ENCODE measurements around the gene AGA.

AGA gene

DNA sequence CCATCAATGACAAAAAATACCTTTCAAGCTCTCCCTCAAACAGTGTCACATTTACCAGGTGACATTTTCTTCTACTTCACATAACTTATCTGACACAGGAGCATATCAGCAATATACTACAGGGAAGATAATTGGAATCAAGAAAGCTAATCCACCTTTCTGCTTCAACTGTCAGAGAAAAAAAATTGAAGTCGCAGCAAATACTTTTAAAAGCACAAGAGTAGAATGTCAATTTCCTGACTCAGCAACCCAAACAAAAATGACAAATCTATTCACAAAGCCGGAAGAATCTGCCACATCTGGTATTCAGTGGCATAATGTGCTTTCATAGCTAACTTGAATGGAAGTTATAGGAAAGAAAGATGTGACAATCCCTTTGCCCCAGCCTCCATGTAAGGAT, 36.7 kb downstream of the AGA start:
- no peaks in the 10 kb centered on the region for H3K9me3 ChIP-seq (ENCODE audit: control insufficient read depth, insufficient read depth, low read depth, low read length)
- H3K36me3 ChIP-seq (ENCODE audit: control insufficient read depth in 2 of 2, insufficient read depth in 1 of 2, low read length in 2 of 2): no peaks in the 10 kb centered on the region
- H3K27ac ChIP-seq (ENCODE audit: extremely low read depth, low read depth, low read length): no peak overlapping the region
- H3K4me3 ChIP-seq (ENCODE audit: low read depth, low read length): no peak overlapping the region
- TF ChIP-seq ZNF555 (tag by site-specific recombination; conservative IDR thresholded peaks at IDR 0.05) (no peak), ZNF830 (tag by site-specific recombination; IDR thresholded peaks at IDR 0.05; ENCODE audit: low read depth) (no peak), ZNF571 (tag by site-specific recombination; IDR thresholded peaks at IDR 0.05) (no peak), ZNF24 (tag by site-specific recombination; IDR thresholded peaks at IDR 0.05) (no peak), ZNF146 (tag by site-specific recombination; IDR thresholded peaks at IDR 0.05) (no peak), ZNF433 (tag by site-specific recombination; IDR thresholded peaks at IDR 0.05; ENCODE audit: low read depth) (no peak), OSR2 (tag by site-specific recombination; IDR thresholded peaks at IDR 0.05) (no peak), ZNF221 (tag by site-specific recombination; IDR thresholded peaks at IDR 0.05; ENCODE audit: borderline replicate concordance) (no peak), ZNF596 (tag by site-specific recombination; IDR thresholded peaks at IDR 0.05) (no peak), ZNF677 (tag by site-specific recombination; IDR thresholded peaks at IDR 0.05) (no peak), ZNF184 (tag by site-specific recombination; IDR thresholded peaks at IDR 0.05) (no peak)
- ChIA-PET CTCF (no interaction called here), POLR2A (no interaction called here)
- no peaks in the 10 kb centered on the region for H3K4me1 ChIP-seq (ENCODE audit: control insufficient read depth, insufficient read depth, low read length)

- Histone ChIP-seq H3K36me3 (ENCODE audit: control insufficient read depth in 2 of 2, insufficient read depth in 1 of 2, low read length in 2 of 2) (no peaks in the 10 kb centered on the region), H3K9me3 (ENCODE audit: control insufficient read depth, insufficient read depth, low read depth, low read length) (no peaks in the 10 kb centered on the region), H3K27ac (ENCODE audit: extremely low read depth, low read depth, low read length) (no peak overlapping the region), H3K4me1 (ENCODE audit: control insufficient read depth, insufficient read depth, low read length) (no peaks in the 10 kb centered on the region), H3K4me3 (ENCODE audit: low read depth, low read length) (no peak overlapping the region)
- TF ChIP-seq TRIM28 (IDR thresholded peaks at IDR 0.05; ENCODE audit: borderline replicate concordance, low read length): no peak
- TF ChIP-seq, protein P1, sequence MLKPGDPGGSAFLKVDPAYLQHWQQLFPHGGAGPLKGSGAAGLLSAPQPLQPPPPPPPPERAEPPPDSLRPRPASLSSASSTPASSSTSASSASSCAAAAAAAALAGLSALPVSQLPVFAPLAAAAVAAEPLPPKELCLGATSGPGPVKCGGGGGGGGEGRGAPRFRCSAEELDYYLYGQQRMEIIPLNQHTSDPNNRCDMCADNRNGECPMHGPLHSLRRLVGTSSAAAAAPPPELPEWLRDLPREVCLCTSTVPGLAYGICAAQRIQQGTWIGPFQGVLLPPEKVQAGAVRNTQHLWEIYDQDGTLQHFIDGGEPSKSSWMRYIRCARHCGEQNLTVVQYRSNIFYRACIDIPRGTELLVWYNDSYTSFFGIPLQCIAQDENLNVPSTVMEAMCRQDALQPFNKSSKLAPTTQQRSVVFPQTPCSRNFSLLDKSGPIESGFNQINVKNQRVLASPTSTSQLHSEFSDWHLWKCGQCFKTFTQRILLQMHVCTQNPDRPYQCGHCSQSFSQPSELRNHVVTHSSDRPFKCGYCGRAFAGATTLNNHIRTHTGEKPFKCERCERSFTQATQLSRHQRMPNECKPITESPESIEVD (tag by site-specific recombination; IDR thresholded peaks at IDR 0.05): no peak
- TF ChIP-seq ZNF423 (tag by site-specific recombination; IDR thresholded peaks at IDR 0.05): no peak
- TF ChIP-seq GLIS2 (tag by site-specific recombination; IDR thresholded peaks at IDR 0.05): no peak
- TF ChIP-seq ZNF768 (tag by site-specific recombination; IDR thresholded peaks at IDR 0.05): no peak
- no peak for TF ChIP-seq ZNF792 (tag by site-specific recombination; IDR thresholded peaks at IDR 0.05)
- TF ChIP-seq ZNF292 (tag by site-specific recombination; IDR thresholded peaks at IDR 0.05; ENCODE audit: borderline replicate concordance, low read depth): no peak
- TF ChIP-seq, protein P2, sequence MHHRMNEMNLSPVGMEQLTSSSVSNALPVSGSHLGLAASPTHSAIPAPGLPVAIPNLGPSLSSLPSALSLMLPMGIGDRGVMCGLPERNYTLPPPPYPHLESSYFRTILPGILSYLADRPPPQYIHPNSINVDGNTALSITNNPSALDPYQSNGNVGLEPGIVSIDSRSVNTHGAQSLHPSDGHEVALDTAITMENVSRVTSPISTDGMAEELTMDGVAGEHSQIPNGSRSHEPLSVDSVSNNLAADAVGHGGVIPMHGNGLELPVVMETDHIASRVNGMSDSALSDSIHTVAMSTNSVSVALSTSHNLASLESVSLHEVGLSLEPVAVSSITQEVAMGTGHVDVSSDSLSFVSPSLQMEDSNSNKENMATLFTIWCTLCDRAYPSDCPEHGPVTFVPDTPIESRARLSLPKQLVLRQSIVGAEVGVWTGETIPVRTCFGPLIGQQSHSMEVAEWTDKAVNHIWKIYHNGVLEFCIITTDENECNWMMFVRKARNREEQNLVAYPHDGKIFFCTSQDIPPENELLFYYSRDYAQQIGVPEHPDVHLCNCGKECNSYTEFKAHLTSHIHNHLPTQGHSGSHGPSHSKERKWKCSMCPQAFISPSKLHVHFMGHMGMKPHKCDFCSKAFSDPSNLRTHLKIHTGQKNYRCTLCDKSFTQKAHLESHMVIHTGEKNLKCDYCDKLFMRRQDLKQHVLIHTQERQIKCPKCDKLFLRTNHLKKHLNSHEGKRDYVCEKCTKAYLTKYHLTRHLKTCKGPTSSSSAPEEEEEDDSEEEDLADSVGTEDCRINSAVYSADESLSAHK (tag by site-specific recombination; IDR thresholded peaks at IDR 0.05): no peak
- no peak for TF ChIP-seq ZNF654 (tag by site-specific recombination; IDR thresholded peaks at IDR 0.05; ENCODE audit: low read depth)
- no peak for TF ChIP-seq ZNF24 (tag by site-specific recombination; IDR thresholded peaks at IDR 0.05)
- TF ChIP-seq MEIS1 (CRISPR knock-in tag; IDR thresholded peaks at IDR 0.05; ENCODE audit: borderline replicate concordance): no peak
- CTCF ChIA-PET: no interaction called here
- POLR2A ChIA-PET: no interaction called here
These were observed 37.3 kb downstream of the AGA start for GRCh38 chr4:177404986-177405385.

All from HEK293 (cell line).